Smooth muscle cell of the pulmonary artery (primary cell): ENCODE data around the gene KPNA6. TPM values are rescaled to one million over a fixed set of nuclear protein-coding genes. Genes with fewer than 3 reads are reported as not detected.

ENCODE experiments used
- total RNA-seq: library from RNA; depleted of rRNA; stranded (reverse); fragments of >200 nt; gene quantifications from 2 replicates; pipeline ENCODE4 v1.2.3, GENCODE V29; 2014

Gene KPNA6
- total RNA-seq: 51.3 and 51.9 TPM in 2 replicates

DNA sequence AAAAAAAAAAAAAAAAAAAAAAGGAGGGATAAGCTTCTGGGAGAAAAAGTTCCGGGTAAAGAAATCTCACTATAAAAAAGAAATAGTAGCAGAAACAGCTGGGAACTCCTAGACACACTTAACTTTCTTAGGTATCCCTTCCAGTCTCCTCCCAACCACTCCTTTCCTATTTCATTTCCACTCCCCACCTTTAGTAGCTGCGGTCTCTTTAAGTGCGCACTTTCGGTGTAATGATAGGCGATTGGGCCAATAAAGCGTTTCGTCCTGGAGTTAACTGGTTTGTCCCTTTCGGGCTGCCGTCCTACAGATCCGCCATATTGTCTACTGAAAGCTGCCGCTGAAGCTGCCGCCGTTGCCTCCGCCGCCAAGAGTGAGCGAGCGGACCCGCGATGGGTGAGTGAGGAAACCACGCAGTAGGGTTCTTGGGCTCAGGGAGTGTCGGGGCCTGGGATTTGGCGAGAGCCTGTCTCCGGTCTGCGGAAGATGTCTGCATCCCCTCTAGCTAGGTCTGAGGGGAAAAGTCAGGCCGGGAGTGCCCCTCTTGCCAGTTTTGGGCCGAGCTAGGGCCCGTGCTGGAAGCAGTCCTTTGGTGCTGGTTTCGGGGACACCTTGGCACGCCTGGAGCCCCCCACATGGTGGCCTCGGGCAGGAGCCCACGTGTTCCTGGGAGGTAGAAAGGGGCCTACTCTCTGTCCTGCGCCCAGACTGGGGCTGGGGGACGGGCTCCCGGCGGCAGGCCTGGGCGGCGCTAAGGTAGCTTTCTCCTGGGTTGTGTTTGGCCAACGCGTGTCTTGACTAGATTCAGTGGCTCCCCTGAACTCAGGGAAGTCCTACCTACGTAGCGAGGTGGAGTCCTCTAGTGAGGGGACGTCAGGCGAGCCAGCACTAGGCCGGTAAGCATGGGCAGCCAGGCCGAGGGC lies at the start of gene KPNA6:
Gene KPNA6 (plus strand): TSS at position 315 of the 920 bp plus-strand sequence. CDS start 75 bp downstream, at position 390.

DNA sequence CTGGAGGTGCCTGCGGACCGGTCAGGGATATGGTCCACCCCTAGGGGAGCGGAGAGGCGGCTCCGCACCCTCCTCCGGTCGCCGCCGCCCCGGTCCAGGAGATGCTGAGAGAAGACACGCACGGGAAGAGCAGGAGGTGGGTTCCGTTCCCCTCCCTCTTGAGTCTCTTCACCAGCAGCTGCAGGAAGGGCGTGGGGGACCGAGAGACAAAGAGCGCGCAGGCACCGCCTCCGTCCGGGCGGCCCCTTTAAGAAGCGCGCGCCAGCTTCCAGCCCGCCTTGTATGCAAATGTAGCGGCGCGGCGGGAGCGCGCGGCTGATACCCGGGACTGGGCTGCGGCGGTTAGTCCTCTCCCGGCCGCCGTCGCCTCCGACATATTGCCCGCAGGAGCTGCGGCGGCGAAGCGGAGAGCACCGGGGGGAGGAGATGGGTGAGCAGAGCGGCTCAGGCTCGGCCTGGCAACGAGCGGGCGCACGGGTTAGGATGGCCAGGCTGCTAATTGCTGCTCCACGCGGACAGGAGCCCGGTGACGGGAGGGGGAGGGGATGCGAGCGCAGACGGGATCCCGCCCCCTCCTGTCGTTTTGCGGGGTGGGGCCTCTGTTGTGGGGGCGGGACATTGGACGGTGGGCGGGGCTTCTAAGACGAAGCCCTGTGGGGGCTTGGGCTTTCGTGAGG lies 35.1 kb upstream of the KPNA6 start, which contains the start of gene TMEM39B:
Gene TMEM39B (plus strand): TSS at position 318 of the 677 bp plus-strand sequence. CDS start 109 bp downstream, at position 427.

DNA sequence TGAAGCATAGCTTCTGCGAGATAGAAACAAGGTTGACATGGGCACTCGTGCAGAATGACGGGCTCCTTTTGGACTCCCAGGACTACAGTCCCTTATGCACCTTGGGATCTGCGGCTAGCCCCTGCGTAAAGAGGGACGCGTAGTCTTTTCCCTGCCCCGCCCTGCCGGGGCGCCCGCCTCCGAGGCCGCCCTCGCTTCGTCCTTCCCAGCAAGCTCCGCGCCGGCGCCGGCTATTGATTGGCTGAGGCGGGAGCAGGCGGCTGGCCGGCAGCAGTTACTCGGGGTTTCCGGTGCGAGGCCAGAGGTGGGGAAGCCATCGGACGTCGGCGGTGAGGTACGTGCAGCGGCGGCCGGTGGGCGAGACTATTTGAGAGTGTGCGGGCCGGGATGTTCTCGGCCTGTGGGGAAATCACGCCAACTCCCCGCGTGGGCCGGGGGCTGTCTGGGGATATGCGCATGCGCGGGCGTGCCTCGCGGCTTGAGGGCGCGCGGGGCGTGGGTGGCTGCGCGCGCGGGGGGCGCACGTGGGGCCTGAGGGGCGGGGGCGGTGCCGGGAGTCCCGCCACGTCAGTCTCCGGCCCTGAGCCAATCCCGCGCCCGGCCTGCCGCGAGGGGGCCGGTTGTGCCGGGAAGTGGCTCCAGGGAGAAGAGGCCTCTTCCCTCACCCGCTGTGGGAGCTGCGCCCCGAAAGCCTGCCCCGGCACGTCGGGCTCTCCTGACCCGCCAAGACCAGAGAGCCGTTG lies 71.8 kb downstream of the KPNA6 start, which contains the start of gene TXLNA:
Gene TXLNA (plus strand): TSS at position 233 of the 743 bp plus-strand sequence. CDS start 671 bp downstream, outside the sequence.

DNA sequence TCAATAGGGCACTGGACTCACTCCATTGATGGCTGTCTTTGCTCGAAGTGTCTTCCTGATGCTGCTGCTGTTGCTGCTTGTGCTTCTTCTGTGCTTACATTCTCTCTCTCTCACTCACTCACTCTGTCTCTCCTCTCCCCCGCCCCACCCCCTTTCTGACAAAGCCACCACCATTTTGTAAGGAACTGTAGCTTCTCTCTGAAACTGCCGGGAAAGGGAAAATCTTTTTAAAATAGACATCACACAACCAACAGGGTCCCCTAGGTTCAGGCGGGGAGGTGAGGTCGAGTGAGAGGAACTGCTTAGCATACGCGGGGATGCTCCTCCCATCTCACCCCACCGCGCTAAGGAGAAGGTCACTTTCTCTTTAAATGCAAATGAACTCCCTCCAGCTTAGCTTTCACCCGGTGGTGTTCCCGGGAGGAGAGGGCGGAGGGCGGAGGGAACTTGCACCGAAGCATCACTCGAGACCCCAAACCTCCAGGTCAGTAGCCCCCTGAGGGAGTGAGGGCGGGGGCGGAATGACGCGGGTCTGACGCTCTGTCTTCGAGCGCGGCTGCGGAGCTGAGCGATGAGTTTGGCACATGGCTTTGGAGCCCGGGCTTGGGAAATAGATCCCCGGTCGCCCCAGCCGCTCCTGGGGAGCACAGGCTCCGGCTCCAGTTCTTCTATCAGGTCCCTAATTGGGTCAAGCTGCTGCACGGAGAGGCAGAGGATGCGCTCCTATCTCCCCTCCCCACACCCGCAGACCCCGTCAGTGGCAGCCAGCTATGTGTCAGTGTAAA lies 92.6 kb downstream of the KPNA6 start, which contains the start of gene CCDC28B:
Gene CCDC28B (plus strand): TSS at position 370 of the 785 bp plus-strand sequence. CDS start 1,341 bp downstream, outside the sequence.

DNA sequence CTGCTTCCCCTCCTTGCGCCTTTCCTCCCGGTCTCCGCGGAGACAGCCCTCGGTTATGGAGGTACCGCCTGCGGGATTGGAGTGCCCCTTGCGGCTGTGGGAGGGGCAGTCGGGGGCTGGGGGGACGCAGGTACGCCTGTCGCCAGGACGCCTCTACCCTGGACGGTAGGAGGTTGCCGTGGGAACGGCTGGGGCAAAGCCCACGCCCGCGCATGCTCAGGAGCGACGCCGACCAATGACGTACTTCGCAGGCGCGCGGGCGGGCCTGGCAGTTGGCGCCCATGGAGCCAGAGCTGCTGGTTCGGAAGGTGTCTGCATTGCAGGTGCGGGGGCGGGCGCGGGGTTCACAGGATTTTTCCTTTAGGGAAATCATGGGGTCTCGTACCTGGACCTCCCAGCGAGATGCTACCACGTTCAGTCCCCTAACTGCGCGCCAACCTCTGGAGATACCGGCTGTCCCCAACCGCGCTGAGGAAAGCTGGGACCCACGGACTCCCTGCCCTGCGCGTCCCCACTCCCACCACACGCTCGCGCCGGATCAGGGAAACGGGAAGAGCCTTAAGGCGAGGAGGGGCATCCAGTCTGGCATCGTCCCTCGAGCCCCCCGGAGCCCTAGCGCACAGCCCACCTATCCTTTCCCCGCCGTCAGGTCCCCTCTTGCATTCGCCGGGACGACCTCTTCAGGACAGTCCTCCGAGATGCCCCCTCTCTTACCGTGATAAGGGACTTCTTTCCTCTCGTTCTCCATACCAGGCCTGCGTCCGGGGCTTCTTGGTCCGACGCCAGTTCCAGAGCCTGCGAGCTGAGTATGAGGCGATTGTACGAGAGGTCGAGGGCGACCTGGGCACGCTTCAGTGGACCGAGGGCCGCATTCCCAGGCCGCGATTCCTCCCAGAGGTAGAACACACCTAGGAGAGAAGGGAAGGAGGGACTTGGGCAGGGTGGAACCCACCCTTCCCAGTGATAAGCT lies 97.8 kb downstream of the KPNA6 start, which contains the start of gene IQCC:
Gene IQCC (plus strand): TSS at position 271 of the 970 bp plus-strand sequence. CDS start 11 bp downstream, at position 282.

DNA sequence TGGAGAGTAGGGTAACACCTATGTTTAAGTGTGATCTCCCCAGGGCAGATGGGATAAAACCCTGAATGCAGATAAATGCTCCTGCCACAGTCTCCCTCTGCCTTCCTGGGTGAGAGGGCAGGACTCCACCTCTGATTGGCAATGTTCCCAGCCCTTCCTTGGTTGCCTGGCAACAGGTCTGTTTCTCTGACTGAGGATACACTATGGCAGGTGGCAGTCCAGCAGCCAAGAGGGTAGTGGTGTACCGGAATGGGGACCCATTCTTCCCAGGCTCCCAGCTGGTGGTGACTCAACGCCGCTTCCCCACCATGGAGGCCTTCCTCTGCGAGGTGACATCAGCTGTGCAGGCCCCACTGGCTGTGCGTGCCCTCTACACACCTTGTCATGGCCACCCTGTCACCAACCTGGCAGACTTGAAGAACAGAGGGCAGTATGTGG lies 101.1 kb downstream of the KPNA6 start, which contains the start of gene DCDC2B:
Gene DCDC2B (plus strand): TSS at position 199 of the 438 bp plus-strand sequence. CDS start 5 bp downstream, at position 204.

DNA sequence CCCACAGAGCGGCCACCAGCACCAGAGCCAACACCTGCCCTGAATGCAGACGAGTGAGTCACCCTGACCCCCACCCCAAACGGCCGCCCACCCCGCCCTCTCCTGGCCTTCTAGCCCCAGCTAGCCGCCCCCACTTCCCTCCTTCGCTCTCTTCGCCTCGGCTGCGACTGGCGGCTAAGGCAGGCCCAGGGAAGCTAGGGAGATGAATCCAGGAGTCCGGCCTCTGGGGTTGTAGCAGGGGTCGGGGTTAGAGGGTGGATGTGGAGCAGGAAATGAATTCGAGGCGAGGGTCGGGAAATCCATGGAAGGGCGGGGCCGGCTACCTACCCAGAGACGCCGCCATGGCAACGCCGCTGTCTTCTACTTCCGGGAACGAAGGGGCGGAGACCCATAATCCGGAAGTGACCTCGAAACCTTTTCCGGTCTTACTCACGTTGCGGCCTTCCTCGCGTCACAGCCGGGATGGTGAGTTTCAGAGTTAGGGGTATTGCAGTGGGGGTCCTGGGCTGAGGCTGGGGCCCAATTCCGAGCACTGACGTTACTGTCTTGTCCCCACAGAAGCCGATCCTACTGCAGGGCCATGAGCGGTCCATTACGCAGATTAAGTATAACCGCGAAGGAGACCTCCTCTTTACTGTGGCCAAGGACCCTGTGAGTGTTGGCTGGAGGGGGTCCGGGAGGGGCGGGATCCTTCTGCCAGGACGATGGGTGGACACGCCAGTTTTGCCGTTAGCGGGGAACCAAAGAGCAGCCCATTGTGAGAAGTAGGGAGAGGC lies 114.3 kb downstream of the KPNA6 start, which contains the start of the genes EIF3I and TMEM234:
Gene EIF3I (plus strand): TSS at position 428 of the 776 bp plus-strand sequence. CDS start 35 bp downstream, at position 463.
Gene TMEM234 (minus strand): TSS at position 374 of the 776 bp plus-strand sequence. CDS start 31 bp downstream, at position 343.

Other genes starting within 250 kb of the KPNA6 start
- gene PTP4A2, start 169.7 kb upstream of the KPNA6 start, total RNA-seq: 327 and 340 TPM in 2 replicates
- 60.7 and 68.3 TPM in 2 replicates for gene KHDRBS1, start 94.2 kb upstream of the KPNA6 start, total RNA-seq
- 7.4 and 8.6 TPM in 2 replicates for gene TMEM39B, start 35.1 kb upstream of the KPNA6 start, total RNA-seq
- 82.8 and 85.0 TPM in 2 replicates for gene TXLNA, start 71.6 kb downstream of the KPNA6 start, total RNA-seq
- gene CCDC28B, start 92.5 kb downstream of the KPNA6 start, total RNA-seq: 8.5 and 8.9 TPM in 2 replicates
- gene IQCC, start 97.6 kb downstream of the KPNA6 start, total RNA-seq: 1.4 and 1.7 TPM in 2 replicates
- not detected in 2 replicates for gene DCDC2B, start 101.0 kb downstream of the KPNA6 start, total RNA-seq
- gene TMEM234, start 114.3 kb downstream of the KPNA6 start, total RNA-seq: 19.1 and 24.2 TPM in 2 replicates
- 227 and 240 TPM in 2 replicates for gene EIF3I, start 114.4 kb downstream of the KPNA6 start, total RNA-seq
- gene FAM167B, start 139.2 kb downstream of the KPNA6 start, total RNA-seq: 0.98 and 2.3 TPM in 2 replicates
- gene LCK, start 143.2 kb downstream of the KPNA6 start, total RNA-seq: not detected in 2 replicates
- 67.1 and 74.5 TPM in 2 replicates for gene HDAC1, start 184.0 kb downstream of the KPNA6 start, total RNA-seq
- gene MARCKSL1, start 228.2 kb downstream of the KPNA6 start, total RNA-seq: 15.4 and 25.0 TPM in 2 replicates